ENCODE measurements around the gene TNIP3.
A peak's percentile ranks its signal among the peaks of the same experiment; 100 is the strongest.

The TNIP3 gene

GRCh38 chr4:121168446-121169281 is 4.5 kb upstream of the TNIP3 start:
- no peak for TF ChIP-seq CTCF (IDR thresholded peaks at IDR 0.05; ENCODE audit: control insufficient read depth, insufficient read depth, low read depth, low read length, missing control alignments)
- DNase-seq (ENCODE audit: low read depth) = no peak
- no peak overlapping the region for H3K4me3 ChIP-seq (ENCODE audit: control insufficient read depth, low read depth, low read length)

GRCh38 chr4:121166976-121167375 is 2.9 kb upstream of the TNIP3 start:
- no peak overlapping the region for H3K4me3 ChIP-seq (ENCODE audit: control insufficient read depth, low read depth, low read length)
- TF ChIP-seq CTCF (IDR thresholded peaks at IDR 0.05; ENCODE audit: control insufficient read depth, insufficient read depth, low read depth, low read length, missing control alignments) = no peak
- no peak for DNase-seq (ENCODE audit: low read depth)

GRCh38 chr4:121165206-121165605 is 1.1 kb upstream of the TNIP3 start:
- no peak overlapping the region for H3K4me3 ChIP-seq (ENCODE audit: control insufficient read depth, low read depth, low read length)
- no peak for DNase-seq (ENCODE audit: low read depth)
- no peak for TF ChIP-seq CTCF (IDR thresholded peaks at IDR 0.05; ENCODE audit: control insufficient read depth, insufficient read depth, low read depth, low read length, missing control alignments)

- no peak for DNase-seq (ENCODE audit: low read depth)
- H3K4me3 ChIP-seq (ENCODE audit: control insufficient read depth, low read depth, low read length) = peak overlapping the region; percentile 55
- TF ChIP-seq CTCF (IDR thresholded peaks at IDR 0.05; ENCODE audit: control insufficient read depth, insufficient read depth, low read depth, low read length, missing control alignments) = no peak
Observed at GRCh38 chr4:121156822-121157769, 7.0 kb downstream of the TNIP3 start.

DNA sequence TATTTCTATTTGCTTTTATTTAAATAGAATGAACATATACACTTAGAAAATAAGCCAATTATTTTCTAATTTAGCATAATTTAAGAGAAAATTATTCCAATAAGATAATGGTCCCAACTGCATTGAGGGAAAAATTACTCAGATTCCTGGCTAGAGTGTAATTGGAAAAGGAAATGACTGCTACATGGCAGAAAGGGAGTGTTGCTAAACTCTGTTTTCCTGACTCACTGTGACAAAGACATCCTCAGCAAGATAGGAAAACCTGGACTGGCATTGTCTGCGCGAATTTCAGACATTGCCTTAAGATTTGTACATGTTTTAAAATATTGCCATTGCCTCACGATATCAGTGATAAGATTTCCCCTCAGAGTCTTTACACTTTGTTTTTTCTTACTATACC is 8.2 kb downstream of the TNIP3 start:
- DNase-seq (ENCODE audit: low read depth) = peak; percentile 82
- TF ChIP-seq CTCF (IDR thresholded peaks at IDR 0.05; ENCODE audit: control insufficient read depth, insufficient read depth, low read depth, low read length, missing control alignments) = no peak
- peak overlapping the region; percentile 6; the same call in 1 of the 2 replicates for H3K4me3 ChIP-seq (ENCODE audit: control insufficient read depth, low read depth, low read length)

- no peak overlapping the region for H3K4me3 ChIP-seq (ENCODE audit: control insufficient read depth, low read depth, low read length)
- DNase-seq (ENCODE audit: low read depth) = no peak
- no peak for TF ChIP-seq CTCF (IDR thresholded peaks at IDR 0.05; ENCODE audit: control insufficient read depth, insufficient read depth, low read depth, low read length, missing control alignments)
Observed at GRCh38 chr4:121154103-121154515, 10.0 kb downstream of the TNIP3 start.

All from AG09309 (cell line).